ENCODE measurements around the gene ZNF792. TPM values are rescaled to one million over a fixed set of nuclear protein-coding genes. Genes with fewer than 3 reads are reported as not detected.
A peak's percentile ranks its signal among the peaks of the same experiment; 100 is the strongest.
"Not testable (repeated sequence)": the region's sequence is repeated elsewhere in the genome, so short reads cannot be mapped to it uniquely, and the experiment has no call there.

ZNF792 gene
- total RNA-seq, 1 experiment from 2014 or later, result 4.5 TPM

DNA sequence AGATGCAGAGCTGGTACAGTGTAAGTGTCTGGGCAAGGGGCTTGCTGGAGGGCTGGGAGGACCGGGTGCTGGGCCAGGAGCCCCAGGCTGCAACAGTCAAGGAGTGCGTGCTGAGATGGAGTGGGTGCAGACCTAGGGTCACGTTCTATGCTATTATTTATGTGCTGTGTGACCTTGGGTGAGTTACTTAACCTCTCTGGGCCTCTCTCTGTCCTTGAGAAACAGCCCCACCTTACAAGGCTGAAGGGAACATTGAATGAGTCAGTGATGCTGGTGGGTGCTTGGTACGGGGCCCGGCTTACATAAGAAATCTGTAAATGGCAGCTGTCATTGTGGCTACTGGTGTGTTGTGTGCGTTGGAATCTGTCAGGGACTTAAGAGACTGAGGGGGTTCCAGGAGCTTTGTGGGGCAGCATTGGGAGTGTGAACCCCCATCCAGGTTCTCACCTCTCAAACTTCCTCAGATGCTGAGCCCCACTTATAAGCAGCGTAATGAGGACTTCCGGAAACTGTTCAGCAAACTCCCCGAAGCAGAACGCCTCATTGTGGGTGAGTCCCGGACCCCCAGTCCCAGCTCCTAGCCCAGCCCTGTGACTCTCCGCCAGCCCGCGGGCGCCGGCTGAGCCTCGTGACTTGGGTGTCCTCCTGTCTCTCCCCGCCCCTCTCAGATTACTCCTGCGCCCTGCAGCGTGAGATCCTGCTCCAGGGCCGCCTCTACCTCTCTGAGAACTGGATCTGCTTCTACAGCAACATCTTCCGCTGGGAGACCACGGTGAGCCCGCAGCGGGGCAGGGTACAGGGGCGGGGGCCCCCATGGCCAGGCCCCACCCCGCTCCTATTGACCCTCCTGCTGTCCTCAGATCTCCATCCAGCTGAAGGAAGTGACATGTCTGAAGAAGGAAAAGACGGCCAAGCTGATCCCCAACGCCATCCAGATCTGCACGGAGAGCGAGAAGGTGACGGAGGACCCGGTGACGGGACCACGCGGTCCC is 45.7 kb upstream of the ZNF792 start:
- no peaks in the 10 kb centered on the region for H3K27me3 Mint-ChIP-seq (ENCODE audit: insufficient read depth, unreplicated experiment)
- no TSS peak for BruUV-seq (replicated peaks)
- POLR2A ChIA-PET, result interaction anchor here (0.6 kb wide), 1 partner anchor 12 kb away, joined by 3 read pairs; no protein-coding TSS in a partner anchor
- no peaks in the 10 kb centered on the region for H3K9me3 Mint-ChIP-seq (ENCODE audit: unreplicated experiment)
- H3K9me3 ChIP-seq, result no peaks in the 10 kb centered on the region
- DNase-seq, result no peak
- TF ChIP-seq, protein P1, sequence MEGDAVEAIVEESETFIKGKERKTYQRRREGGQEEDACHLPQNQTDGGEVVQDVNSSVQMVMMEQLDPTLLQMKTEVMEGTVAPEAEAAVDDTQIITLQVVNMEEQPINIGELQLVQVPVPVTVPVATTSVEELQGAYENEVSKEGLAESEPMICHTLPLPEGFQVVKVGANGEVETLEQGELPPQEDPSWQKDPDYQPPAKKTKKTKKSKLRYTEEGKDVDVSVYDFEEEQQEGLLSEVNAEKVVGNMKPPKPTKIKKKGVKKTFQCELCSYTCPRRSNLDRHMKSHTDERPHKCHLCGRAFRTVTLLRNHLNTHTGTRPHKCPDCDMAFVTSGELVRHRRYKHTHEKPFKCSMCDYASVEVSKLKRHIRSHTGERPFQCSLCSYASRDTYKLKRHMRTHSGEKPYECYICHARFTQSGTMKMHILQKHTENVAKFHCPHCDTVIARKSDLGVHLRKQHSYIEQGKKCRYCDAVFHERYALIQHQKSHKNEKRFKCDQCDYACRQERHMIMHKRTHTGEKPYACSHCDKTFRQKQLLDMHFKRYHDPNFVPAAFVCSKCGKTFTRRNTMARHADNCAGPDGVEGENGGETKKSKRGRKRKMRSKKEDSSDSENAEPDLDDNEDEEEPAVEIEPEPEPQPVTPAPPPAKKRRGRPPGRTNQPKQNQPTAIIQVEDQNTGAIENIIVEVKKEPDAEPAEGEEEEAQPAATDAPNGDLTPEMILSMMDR (IDR thresholded peaks at IDR 0.05; ENCODE audit: insufficient read depth in 1 of 2, low read depth in 1 of 2, low read length in 1 of 2, severe bottlenecking in 1 of 2, unreplicated experiment in 1 of 2), result no peak
- H3K36me3 Mint-ChIP-seq (ENCODE audit: insufficient read depth, unreplicated experiment), result peaks cover 95% of the 10 kb centered on the region
- peak overlapping the region; percentile 23 for H3K27ac Mint-ChIP-seq (ENCODE audit: unreplicated experiment)
- no peak overlapping the region for H3K4me3 ChIP-seq (ENCODE audit: low read depth, low read length)
- peaks cover 11% of the 10 kb centered on the region for H3K36me3 ChIP-seq (ENCODE audit: control insufficient read depth, insufficient read depth, low read length)
- H3K4me3 Mint-ChIP-seq (ENCODE audit: unreplicated experiment), result no peak overlapping the region
- intact Hi-C loops (cut with micrococcal nuclease; ENCODE audit: unreplicated experiment), result no loop called here
- no peaks in the 10 kb centered on the region for H3K27me3 ChIP-seq (replicated peaks; ENCODE audit: control insufficient read depth, insufficient read depth, low read length)
- CTCF ChIA-PET, result interaction anchor here (0.6 kb wide), 1 partner anchor 972 kb away, joined by 3 read pairs; no protein-coding TSS in a partner anchor
- H3K4me1 Mint-ChIP-seq (ENCODE audit: low read depth, unreplicated experiment), result peaks cover 32% of the 10 kb centered on the region
- peaks cover 25% of the 10 kb centered on the region for H3K4me1 ChIP-seq

DNA sequence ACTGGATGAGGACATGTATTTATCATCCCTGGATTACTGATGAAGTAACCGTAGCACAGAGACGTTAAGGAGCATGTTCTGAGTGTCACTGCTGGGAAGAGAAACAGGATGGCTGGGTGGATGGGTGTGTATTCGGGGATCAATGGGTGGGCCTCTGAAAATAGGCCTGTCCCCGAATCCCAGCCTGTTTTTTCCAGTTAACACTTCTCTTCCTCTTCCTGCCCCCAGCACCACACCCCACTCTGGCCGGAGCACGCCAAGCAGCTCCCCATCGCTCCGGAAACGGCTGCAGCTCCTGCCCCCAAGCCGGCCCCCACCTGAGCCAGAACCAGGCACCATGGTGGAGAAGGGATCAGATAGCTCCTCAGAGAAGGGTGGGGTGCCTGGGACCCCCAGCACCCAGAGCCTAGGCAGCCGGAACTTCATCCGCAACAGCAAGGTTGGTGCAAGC is 44.9 kb upstream of the ZNF792 start:
- Mint-ChIP-seq H3K4me3 (ENCODE audit: unreplicated experiment) (no peak overlapping the region), H3K4me1 (ENCODE audit: low read depth, unreplicated experiment) (peaks cover 39% of the 10 kb centered on the region), H3K9me3 (ENCODE audit: unreplicated experiment) (no peaks in the 10 kb centered on the region), H3K27ac (ENCODE audit: unreplicated experiment) (peak overlapping the region; percentile 23), H3K36me3 (ENCODE audit: insufficient read depth, unreplicated experiment) (peaks cover 87% of the 10 kb centered on the region), H3K27me3 (ENCODE audit: insufficient read depth, unreplicated experiment) (no peaks in the 10 kb centered on the region)
- Histone ChIP-seq H3K27me3 (replicated peaks; ENCODE audit: control insufficient read depth, insufficient read depth, low read length) (no peaks in the 10 kb centered on the region), H3K4me1 (peaks cover 33% of the 10 kb centered on the region), H3K9me3 (no peaks in the 10 kb centered on the region), H3K4me3 (ENCODE audit: low read depth, low read length) (no peak overlapping the region), H3K36me3 (ENCODE audit: control insufficient read depth, insufficient read depth, low read length) (peaks cover 10% of the 10 kb centered on the region)
- POLR2A ChIA-PET, result no interaction called here
- CTCF ChIA-PET, result interaction anchor here (0.6 kb wide), 1 partner anchor 971 kb away, joined by 3 read pairs; no protein-coding TSS in a partner anchor
- peak in 1 of 2 experiments; percentile 26 for DNase-seq
- TF ChIP-seq, protein P1 (IDR thresholded peaks at IDR 0.05; ENCODE audit: insufficient read depth in 1 of 2, low read depth in 1 of 2, low read length in 1 of 2, severe bottlenecking in 1 of 2, unreplicated experiment in 1 of 2), result no peak
- intact Hi-C loops (cut with micrococcal nuclease; ENCODE audit: unreplicated experiment), result no loop called here
- no TSS peak for BruUV-seq (replicated peaks)

DNA sequence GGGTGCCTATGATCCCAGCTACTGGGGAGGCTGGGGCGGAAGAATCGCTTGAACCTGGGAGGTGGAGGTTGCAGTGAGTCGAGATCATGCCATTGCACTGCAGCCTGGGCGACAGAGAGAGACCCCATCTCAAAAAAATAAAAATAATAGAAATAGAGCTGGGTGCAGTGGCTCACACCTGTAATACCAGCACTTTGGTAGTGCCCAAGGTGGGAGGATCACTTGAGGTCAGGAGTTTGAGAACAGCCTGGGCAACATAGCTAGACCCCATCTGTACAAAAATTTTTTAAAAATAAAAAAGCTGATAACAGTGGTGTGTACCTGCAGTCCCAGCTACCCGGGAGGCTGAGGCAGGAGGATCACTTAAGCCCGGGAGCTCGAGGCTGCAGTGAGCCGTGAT is 43.4 kb upstream of the ZNF792 start:
- H3K9me3 Mint-ChIP-seq (ENCODE audit: unreplicated experiment); DNase-seq; H3K36me3 ChIP-seq (ENCODE audit: control insufficient read depth, insufficient read depth, low read length); H3K9me3 ChIP-seq; CTCF ChIA-PET; BruUV-seq (replicated peaks); H3K4me3 ChIP-seq (ENCODE audit: low read depth, low read length); H3K27me3 ChIP-seq (replicated peaks; ENCODE audit: control insufficient read depth, insufficient read depth, low read length); H3K4me3 Mint-ChIP-seq (ENCODE audit: unreplicated experiment); H3K27me3 Mint-ChIP-seq (ENCODE audit: insufficient read depth, unreplicated experiment): not testable (repeated sequence)
- POLR2A ChIA-PET, result interaction anchor here (0.6 to 1.3 kb wide), 2 partner anchors 8 to 12 kb away, joined by 3 to 14 read pairs; no protein-coding TSS in a partner anchor
- Mint-ChIP-seq H3K36me3 (ENCODE audit: insufficient read depth, unreplicated experiment) (peaks cover 84% of the 10 kb centered on the region), H3K27ac (ENCODE audit: unreplicated experiment) (peak overlapping the region; percentile 98), H3K4me1 (ENCODE audit: low read depth, unreplicated experiment) (peaks cover 47% of the 10 kb centered on the region)
- H3K4me1 ChIP-seq, result peaks cover 47% of the 10 kb centered on the region
- intact Hi-C loops (cut with micrococcal nuclease; ENCODE audit: unreplicated experiment), result loop anchor here (2.0 kb wide), 2 partner anchors 21 to 169 kb away; no protein-coding TSS in a partner anchor

Measured in Caco-2 (cell line).